GM12878 (cell line): ENCODE measurements around the gene ARFGAP2. TPM values are rescaled to one million over a fixed set of nuclear protein-coding genes. Genes with fewer than 3 reads are reported as not detected.
A peak's percentile ranks its signal among the peaks of the same experiment; 100 is the strongest.

ENCODE experiments used
- ATF7 ChIP-seq: fragments of 450-650 bp; IDR thresholded peaks from 2 replicates; pipeline ENCODE4 v1.6.1; 2016; ENCODE audit warnings: low read depth, mild to moderate bottlenecking
- BMI1 ChIP-seq: fragments of 450-650 bp; IDR thresholded peaks from 2 replicates; pipeline ENCODE4 v1.6.1; 2016; ENCODE audit warnings: mild to moderate bottlenecking, moderate library complexity, borderline replicate concordance
- BRCA1 ChIP-seq: IDR thresholded peaks from 2 replicates; pipeline ENCODE4 v1.6.1; 2011; ENCODE audit warnings: low read depth, low read length, improper control_type of control experiment
- CBX5 ChIP-seq: sonication (generic); IDR thresholded peaks from 2 replicates; pipeline ENCODE4 v1.6.1; 2016; ENCODE audit warnings: low read depth, moderate library complexity, mild to moderate bottlenecking, inconsistent platforms
- CHD4 ChIP-seq: fragments of 200-600 bp; sonication (generic); IDR thresholded peaks from 2 replicates; pipeline ENCODE4 v1.6.1; 2016; ENCODE audit warnings: mild to moderate bottlenecking
- EZH2 ChIP-seq: IDR thresholded peaks from 2 replicates; pipeline ENCODE4 v1.6.1; 2012; ENCODE audit warnings: low read depth, mild to moderate bottlenecking, control low read depth, inconsistent platforms, low read length, borderline replicate concordance; ENCODE audit not compliant: control insufficient read depth
- NFXL1 ChIP-seq: fragments of 450-650 bp; IDR thresholded peaks from 2 replicates; pipeline ENCODE4 v1.6.1; 2017; ENCODE audit warnings: antibody characterized with exemption, mild to moderate bottlenecking, borderline replicate concordance
- POLR2A ChIP-seq: IDR thresholded peaks from 2 replicates; pipeline ENCODE4 v1.6.1; 2011; ENCODE audit warnings: low read depth, mild to moderate bottlenecking, low read length
- RB1 ChIP-seq: fragments of 450-650 bp; formaldehyde crosslinking; IDR thresholded peaks from 2 replicates; pipeline ENCODE4 v1.6.1; 2017; ENCODE audit warnings: mild to moderate bottlenecking, borderline replicate concordance
- SMC3 ChIP-seq: IDR thresholded peaks from 2 replicates; pipeline ENCODE4 v1.6.1; 2011; ENCODE audit warnings: low read length, improper control_type of control experiment, borderline replicate concordance
- SREBF1 ChIP-seq: IDR thresholded peaks from 2 replicates; pipeline ENCODE4 v1.6.1; 2012; ENCODE audit warnings: mild to moderate bottlenecking, low read length
- YY1 ChIP-seq: IDR thresholded peaks from 2 replicates; pipeline ENCODE4 v1.6.1; 2011; ENCODE audit warnings: low read depth, mild to moderate bottlenecking, low read length
- polyA plus RNA-seq, 11 experiments: library from polyadenylated mRNA; depleted of rRNA in 4 of 11; unstranded in 6 of 11; stranded (reverse) in 5 of 11; fragments of >200 nt; fragmentation: Nextera tagmentation in 4 of 11; fragmentation: Illumina TruSeq in 1 of 11; extraction: Ambion mirVana in 4 of 11; extraction: Trizol in 1 of 11; gene quantifications; 1 replicate in 1 of 11; 2 replicates in 10 of 11; pipeline versions ENCODE4 v1.2.1 to v1.2.3, GENCODE V29; 2011 to 2016; ENCODE audit warnings: inconsistent platforms in 2 of 11, missing spikeins in 2 of 11, low read depth in 1 of 11
- total RNA-seq, 4 experiments: library from RNA; depleted of rRNA in 3 of 4; stranded (reverse); fragments of >200 nt in 3 of 4; fragmentation: Illumina TruSeq in 1 of 4; extraction: Trizol in 1 of 4; gene quantifications; 2 replicates each; pipeline versions ENCODE4 v1.2.1 to v1.2.3, GENCODE V29; 2013 to 2021
- TF ChIP-seq, protein P1 (sequence below): fragments of 450-650 bp; IDR thresholded peaks from 2 replicates; pipeline ENCODE4 v1.6.1; 2017; ENCODE audit warnings: mild to moderate bottlenecking
- TF ChIP-seq, protein P2 (sequence below): fragments of 450-650 bp; IDR thresholded peaks from 2 replicates; pipeline ENCODE4 v1.6.1; 2018; ENCODE audit warnings: mild to moderate bottlenecking, low read depth, moderate library complexity; ENCODE audit not compliant: partially characterized antibody
- TF ChIP-seq, protein P3 (sequence below): IDR thresholded peaks from 2 replicates; pipeline ENCODE4 v1.6.1; 2011; ENCODE audit warnings: mild to moderate bottlenecking, low read depth, low read length, moderate library complexity; ENCODE audit not compliant: insufficient replicate concordance
- TF ChIP-seq, protein P4 (sequence below): fragments of 450-650 bp; IDR thresholded peaks from 2 replicates; pipeline ENCODE4 v1.6.1; 2017; ENCODE audit warnings: antibody characterized with exemption, mild to moderate bottlenecking, moderate library complexity
- TF ChIP-seq, protein P5 (sequence below): IDR thresholded peaks from 2 replicates; pipeline ENCODE4 v1.6.1; 2011; ENCODE audit warnings: low read depth, mild to moderate bottlenecking, low read length, moderate library complexity, borderline replicate concordance; ENCODE audit errors: extremely low read depth
- TF ChIP-seq, protein P6 (sequence below): fragments of 450-650 bp; IDR thresholded peaks from 2 replicates; pipeline ENCODE4 v1.6.1; 2017; ENCODE audit warnings: mild to moderate bottlenecking, low read depth, inconsistent platforms; ENCODE audit not compliant: poor library complexity, severe bottlenecking

The ARFGAP2 gene
- total and polyA plus RNA-seq, 10 of the 15 experiments (the other 5 are each of a cell fraction or from before 2014, with no cell fraction given), result 20.9 to 100 (median 75.5) TPM

DNA sequence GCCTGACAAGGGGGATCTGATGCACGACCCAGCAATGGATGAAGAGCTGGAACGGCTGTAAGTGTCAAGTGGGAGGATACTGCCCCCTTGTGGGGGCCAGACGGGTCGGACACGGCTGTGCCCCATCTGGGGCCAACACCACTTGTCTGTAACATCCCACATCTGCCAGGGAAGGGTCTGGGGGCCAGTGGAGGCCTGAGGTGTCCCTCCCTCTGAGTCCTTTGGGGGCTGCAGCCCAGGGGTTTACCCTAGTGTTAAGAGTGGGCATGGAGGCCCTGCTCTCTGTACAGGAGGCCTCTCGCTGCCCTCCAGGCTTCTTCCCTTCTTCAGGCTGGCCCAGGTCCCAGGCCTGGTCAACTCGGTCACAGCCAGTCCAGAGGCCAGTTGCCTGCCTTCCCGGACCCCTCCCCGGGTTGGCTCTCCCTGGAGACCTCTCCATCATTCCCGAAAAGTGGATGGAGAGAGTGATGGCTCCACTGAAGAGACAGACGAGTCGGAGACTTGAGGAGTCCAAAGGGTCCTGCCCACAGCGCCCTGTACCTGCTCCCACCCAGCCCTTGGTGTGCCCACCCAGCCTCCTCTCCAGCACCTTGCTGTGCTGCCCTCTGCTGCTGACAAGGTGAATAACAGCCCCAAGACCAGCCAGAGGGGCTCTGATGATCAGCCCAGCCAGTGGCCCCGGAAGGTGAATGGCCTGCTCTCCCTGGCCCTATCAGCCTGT, 15.4 kb downstream of the ARFGAP2 start (continued):
- TF ChIP-seq, protein P1, sequence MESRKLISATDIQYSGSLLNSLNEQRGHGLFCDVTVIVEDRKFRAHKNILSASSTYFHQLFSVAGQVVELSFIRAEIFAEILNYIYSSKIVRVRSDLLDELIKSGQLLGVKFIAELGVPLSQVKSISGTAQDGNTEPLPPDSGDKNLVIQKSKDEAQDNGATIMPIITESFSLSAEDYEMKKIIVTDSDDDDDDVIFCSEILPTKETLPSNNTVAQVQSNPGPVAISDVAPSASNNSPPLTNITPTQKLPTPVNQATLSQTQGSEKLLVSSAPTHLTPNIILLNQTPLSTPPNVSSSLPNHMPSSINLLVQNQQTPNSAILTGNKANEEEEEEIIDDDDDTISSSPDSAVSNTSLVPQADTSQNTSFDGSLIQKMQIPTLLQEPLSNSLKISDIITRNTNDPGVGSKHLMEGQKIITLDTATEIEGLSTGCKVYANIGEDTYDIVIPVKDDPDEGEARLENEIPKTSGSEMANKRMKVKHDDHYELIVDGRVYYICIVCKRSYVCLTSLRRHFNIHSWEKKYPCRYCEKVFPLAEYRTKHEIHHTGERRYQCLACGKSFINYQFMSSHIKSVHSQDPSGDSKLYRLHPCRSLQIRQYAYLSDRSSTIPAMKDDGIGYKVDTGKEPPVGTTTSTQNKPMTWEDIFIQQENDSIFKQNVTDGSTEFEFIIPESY, result no peak
- TF ChIP-seq, protein P2, sequence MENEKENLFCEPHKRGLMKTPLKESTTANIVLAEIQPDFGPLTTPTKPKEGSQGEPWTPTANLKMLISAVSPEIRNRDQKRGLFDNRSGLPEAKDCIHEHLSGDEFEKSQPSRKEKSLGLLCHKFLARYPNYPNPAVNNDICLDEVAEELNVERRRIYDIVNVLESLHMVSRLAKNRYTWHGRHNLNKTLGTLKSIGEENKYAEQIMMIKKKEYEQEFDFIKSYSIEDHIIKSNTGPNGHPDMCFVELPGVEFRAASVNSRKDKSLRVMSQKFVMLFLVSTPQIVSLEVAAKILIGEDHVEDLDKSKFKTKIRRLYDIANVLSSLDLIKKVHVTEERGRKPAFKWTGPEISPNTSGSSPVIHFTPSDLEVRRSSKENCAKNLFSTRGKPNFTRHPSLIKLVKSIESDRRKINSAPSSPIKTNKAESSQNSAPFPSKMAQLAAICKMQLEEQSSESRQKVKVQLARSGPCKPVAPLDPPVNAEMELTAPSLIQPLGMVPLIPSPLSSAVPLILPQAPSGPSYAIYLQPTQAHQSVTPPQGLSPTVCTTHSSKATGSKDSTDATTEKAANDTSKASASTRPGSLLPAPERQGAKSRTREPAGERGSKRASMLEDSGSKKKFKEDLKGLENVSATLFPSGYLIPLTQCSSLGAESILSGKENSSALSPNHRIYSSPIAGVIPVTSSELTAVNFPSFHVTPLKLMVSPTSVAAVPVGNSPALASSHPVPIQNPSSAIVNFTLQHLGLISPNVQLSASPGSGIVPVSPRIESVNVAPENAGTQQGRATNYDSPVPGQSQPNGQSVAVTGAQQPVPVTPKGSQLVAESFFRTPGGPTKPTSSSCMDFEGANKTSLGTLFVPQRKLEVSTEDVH, result no peak
- TF ChIP-seq YY1 (peak; percentile 59), CBX5 (no peak), POLR2A (peak; percentile 51), NFXL1 (no peak), RB1 (no peak), EZH2 (no peak), SMC3 (peak; percentile 58; the same call in 1 of the 2 replicates), SREBF1 (no peak), BRCA1 (no peak), CHD4 (no peak), BMI1 (no peak), ATF7 (no peak)
- TF ChIP-seq, protein P3, sequence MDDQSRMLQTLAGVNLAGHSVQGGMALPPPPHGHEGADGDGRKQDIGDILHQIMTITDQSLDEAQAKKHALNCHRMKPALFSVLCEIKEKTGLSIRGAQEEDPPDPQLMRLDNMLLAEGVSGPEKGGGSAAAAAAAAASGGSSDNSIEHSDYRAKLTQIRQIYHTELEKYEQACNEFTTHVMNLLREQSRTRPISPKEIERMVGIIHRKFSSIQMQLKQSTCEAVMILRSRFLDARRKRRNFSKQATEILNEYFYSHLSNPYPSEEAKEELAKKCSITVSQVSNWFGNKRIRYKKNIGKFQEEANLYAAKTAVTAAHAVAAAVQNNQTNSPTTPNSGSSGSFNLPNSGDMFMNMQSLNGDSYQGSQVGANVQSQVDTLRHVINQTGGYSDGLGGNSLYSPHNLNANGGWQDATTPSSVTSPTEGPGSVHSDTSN, result no peak
- TF ChIP-seq, protein P4, sequence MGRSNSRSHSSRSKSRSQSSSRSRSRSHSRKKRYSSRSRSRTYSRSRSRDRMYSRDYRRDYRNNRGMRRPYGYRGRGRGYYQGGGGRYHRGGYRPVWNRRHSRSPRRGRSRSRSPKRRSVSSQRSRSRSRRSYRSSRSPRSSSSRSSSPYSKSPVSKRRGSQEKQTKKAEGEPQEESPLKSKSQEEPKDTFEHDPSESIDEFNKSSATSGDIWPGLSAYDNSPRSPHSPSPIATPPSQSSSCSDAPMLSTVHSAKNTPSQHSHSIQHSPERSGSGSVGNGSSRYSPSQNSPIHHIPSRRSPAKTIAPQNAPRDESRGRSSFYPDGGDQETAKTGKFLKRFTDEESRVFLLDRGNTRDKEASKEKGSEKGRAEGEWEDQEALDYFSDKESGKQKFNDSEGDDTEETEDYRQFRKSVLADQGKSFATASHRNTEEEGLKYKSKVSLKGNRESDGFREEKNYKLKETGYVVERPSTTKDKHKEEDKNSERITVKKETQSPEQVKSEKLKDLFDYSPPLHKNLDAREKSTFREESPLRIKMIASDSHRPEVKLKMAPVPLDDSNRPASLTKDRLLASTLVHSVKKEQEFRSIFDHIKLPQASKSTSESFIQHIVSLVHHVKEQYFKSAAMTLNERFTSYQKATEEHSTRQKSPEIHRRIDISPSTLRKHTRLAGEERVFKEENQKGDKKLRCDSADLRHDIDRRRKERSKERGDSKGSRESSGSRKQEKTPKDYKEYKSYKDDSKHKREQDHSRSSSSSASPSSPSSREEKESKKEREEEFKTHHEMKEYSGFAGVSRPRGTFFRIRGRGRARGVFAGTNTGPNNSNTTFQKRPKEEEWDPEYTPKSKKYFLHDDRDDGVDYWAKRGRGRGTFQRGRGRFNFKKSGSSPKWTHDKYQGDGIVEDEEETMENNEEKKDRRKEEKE, result no peak
- TF ChIP-seq, protein P5, sequence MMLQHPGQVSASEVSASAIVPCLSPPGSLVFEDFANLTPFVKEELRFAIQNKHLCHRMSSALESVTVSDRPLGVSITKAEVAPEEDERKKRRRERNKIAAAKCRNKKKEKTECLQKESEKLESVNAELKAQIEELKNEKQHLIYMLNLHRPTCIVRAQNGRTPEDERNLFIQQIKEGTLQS, result no peak
- TF ChIP-seq, protein P6, sequence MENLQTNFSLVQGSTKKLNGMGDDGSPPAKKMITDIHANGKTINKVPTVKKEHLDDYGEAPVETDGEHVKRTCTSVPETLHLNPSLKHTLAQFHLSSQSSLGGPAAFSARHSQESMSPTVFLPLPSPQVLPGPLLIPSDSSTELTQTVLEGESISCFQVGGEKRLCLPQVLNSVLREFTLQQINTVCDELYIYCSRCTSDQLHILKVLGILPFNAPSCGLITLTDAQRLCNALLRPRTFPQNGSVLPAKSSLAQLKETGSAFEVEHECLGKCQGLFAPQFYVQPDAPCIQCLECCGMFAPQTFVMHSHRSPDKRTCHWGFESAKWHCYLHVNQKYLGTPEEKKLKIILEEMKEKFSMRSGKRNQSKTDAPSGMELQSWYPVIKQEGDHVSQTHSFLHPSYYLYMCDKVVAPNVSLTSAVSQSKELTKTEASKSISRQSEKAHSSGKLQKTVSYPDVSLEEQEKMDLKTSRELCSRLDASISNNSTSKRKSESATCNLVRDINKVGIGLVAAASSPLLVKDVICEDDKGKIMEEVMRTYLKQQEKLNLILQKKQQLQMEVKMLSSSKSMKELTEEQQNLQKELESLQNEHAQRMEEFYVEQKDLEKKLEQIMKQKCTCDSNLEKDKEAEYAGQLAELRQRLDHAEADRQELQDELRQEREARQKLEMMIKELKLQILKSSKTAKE, result no peak
